ENCODE results near the gene DHRS9.

DHRS9 gene

DNA sequence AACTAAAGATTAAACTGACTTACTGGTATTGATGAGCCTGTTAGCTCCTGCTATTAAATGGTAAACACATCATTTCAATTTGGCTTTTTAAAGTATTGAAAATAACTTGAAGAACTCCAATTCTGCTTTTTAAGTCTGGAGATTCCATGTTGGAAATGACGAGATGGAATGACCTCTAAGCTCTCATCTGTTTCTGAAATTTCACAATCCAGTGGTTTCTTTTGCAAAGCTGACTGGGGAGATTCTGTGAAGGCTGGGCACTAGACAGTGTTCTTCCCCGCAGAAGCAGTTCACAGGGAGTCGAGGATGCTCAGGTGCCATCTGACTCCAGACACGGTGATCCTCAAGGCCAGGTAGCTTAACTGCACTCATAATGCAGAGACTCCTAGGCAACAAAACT, 44.7 kb downstream of the DHRS9 start:
- no peak overlapping the region for H3K4me3 ChIP-seq (ENCODE audit: low read depth, low read length)
- DNase-seq (ENCODE audit: low read depth): no peak
- TF ChIP-seq, protein P1, sequence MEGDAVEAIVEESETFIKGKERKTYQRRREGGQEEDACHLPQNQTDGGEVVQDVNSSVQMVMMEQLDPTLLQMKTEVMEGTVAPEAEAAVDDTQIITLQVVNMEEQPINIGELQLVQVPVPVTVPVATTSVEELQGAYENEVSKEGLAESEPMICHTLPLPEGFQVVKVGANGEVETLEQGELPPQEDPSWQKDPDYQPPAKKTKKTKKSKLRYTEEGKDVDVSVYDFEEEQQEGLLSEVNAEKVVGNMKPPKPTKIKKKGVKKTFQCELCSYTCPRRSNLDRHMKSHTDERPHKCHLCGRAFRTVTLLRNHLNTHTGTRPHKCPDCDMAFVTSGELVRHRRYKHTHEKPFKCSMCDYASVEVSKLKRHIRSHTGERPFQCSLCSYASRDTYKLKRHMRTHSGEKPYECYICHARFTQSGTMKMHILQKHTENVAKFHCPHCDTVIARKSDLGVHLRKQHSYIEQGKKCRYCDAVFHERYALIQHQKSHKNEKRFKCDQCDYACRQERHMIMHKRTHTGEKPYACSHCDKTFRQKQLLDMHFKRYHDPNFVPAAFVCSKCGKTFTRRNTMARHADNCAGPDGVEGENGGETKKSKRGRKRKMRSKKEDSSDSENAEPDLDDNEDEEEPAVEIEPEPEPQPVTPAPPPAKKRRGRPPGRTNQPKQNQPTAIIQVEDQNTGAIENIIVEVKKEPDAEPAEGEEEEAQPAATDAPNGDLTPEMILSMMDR (IDR thresholded peaks at IDR 0.05; ENCODE audit: low read depth, low read length): no peak
- no peak for TF ChIP-seq MYC (IDR thresholded peaks at IDR 0.05; ENCODE audit: low read depth, low read length)
- TF ChIP-seq, protein P2, sequence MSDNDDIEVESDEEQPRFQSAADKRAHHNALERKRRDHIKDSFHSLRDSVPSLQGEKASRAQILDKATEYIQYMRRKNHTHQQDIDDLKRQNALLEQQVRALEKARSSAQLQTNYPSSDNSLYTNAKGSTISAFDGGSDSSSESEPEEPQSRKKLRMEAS (IDR thresholded peaks at IDR 0.05; ENCODE audit: low read depth, low read length): no peak
- no peak for TF ChIP-seq POLR2A (IDR thresholded peaks at IDR 0.05; ENCODE audit: extremely low read depth, insufficient read length)

DNA sequence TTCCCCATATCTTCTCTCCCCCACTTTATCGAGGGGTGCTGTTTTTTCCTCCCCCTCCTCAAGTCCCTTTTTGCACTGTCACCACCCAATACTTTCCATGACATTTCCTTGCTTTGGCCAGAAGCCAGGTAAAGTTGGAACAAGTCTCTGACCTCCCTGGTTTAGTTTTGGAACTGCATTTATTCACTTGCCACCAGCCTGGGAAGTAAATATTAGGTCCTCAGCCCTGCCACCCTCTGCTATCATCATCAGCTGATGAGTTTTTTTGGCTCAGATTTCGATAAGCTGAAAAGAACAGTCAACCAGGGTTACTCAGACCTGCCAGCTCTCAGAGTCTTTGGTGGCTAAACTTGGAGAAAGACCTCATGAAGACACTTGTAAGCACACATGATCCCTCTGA, 47.0 kb downstream of the DHRS9 start:
- H3K4me3 ChIP-seq (ENCODE audit: low read depth, low read length): no peak overlapping the region
- TF ChIP-seq POLR2A (IDR thresholded peaks at IDR 0.05; ENCODE audit: extremely low read depth, insufficient read length) (no peak), MYC (IDR thresholded peaks at IDR 0.05; ENCODE audit: low read depth, low read length) (no peak)
- TF ChIP-seq, protein P1 (IDR thresholded peaks at IDR 0.05; ENCODE audit: low read depth, low read length): no peak
- TF ChIP-seq, protein P2 (IDR thresholded peaks at IDR 0.05; ENCODE audit: low read depth, low read length): no peak
- no peak for DNase-seq (ENCODE audit: low read depth)

DNA sequence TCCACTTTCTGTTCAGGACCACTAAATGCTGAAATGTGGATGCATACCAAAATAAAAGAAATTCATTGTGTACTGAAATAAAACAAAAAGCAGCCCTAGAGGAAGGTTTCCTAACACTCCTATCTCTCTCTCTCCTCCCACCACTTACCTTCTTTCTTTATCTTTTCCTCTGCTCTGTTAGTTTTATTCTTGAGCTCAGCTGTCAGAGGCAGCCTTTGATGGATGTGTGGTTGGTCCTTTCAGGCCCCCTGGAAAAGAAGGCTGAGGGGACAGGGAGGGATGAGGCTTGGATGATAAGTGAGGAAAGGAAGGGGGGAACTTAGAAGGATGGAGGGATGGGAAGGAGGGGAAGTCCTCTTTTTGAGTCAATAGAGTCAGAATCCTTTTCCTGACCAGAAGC, 47.6 kb downstream of the DHRS9 start:
- DNase-seq (ENCODE audit: low read depth): no peak
- H3K4me3 ChIP-seq (ENCODE audit: low read depth, low read length): no peak overlapping the region
- TF ChIP-seq, protein P2 (IDR thresholded peaks at IDR 0.05; ENCODE audit: low read depth, low read length): no peak
- TF ChIP-seq POLR2A (IDR thresholded peaks at IDR 0.05; ENCODE audit: extremely low read depth, insufficient read length): no peak
- TF ChIP-seq, protein P1 (IDR thresholded peaks at IDR 0.05; ENCODE audit: low read depth, low read length): no peak
- no peak for TF ChIP-seq MYC (IDR thresholded peaks at IDR 0.05; ENCODE audit: low read depth, low read length)

DNA sequence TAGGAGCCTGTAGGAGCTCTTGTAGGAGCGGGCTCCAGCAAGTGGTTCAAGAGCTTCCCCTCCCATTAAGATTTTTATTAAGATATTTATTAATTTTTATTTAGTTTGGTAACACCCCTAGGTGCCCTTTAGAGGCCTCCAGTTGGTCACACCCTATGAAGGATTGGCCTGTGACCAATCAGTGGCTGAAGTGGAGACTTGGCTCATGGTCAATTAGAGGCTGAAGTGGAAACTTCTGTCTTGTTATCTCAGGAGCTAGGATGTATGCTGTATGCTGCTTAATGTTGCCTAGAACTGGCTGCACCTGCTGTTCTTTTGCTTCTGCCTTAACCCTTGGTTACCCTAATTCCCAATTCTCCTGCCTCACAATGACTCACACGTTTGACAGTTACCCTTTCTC, 48.7 kb downstream of the DHRS9 start:
- DNase-seq (ENCODE audit: low read depth): no peak
- no peak for TF ChIP-seq POLR2A (IDR thresholded peaks at IDR 0.05; ENCODE audit: extremely low read depth, insufficient read length)
- TF ChIP-seq, protein P2 (IDR thresholded peaks at IDR 0.05; ENCODE audit: low read depth, low read length): no peak
- TF ChIP-seq, protein P1 (IDR thresholded peaks at IDR 0.05; ENCODE audit: low read depth, low read length): no peak
- no peak for TF ChIP-seq MYC (IDR thresholded peaks at IDR 0.05; ENCODE audit: low read depth, low read length)
- H3K4me3 ChIP-seq (ENCODE audit: low read depth, low read length): no peak overlapping the region

DNA sequence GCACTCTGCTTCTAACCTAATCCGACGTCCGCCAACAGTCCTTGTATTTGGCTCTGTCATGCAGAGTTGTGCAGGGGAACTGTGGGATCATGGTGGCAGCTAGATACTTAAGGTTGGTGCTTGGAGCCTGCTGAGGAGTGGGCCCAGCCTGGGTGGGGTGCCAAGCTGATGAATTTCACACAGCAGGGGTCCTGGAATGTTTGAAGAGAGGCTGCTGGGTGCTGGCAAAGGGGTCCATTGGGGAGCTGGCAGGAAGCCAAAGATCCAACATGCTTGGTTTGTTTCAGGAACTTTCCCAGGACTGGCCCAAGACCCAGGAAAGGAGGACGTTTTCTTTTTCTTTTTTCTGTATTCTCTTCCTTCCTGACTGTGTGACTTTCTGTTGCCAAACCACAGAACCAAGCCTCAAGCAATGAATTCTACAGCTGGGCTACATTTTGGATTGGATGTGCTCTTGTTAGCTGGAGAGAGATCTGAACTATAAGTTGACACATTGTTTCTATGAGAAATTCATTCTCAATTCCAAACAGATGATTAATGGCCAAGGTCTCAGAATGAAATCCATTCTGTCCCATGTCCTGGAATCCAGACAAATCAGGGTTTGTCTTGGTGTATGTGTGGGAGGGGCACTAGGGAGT, 49.9 kb downstream of the DHRS9 start:
- DNase-seq (ENCODE audit: low read depth): no peak
- H3K4me3 ChIP-seq (ENCODE audit: low read depth, low read length): no peak overlapping the region
- TF ChIP-seq, protein P2 (IDR thresholded peaks at IDR 0.05; ENCODE audit: low read depth, low read length): no peak
- no peak for TF ChIP-seq POLR2A (IDR thresholded peaks at IDR 0.05; ENCODE audit: extremely low read depth, insufficient read length)
- TF ChIP-seq MYC (IDR thresholded peaks at IDR 0.05; ENCODE audit: low read depth, low read length): no peak
- TF ChIP-seq, protein P1 (IDR thresholded peaks at IDR 0.05; ENCODE audit: low read depth, low read length): no peak

All from NB4 (cell line).